A204.1 (cell line): ENCODE data around the gene CYTH3.

Source experiments
- FAIRE-seq: peaks from 2 replicates; lab custom pipeline; 2012; peaks lifted over from hg19 to GRCh38; lab: Jason Lieb, UNC

CYTH3 gene

GRCh38 chr7:6257675-6258074, 14.7 kb downstream of the CYTH3 start:
- no peak for FAIRE-seq

GRCh38 chr7:6256677-6257535, 15.5 kb downstream of the CYTH3 start:
- no peak for FAIRE-seq

- no peak for FAIRE-seq
Measured at GRCh38 chr7:6256109-6256483, 16.3 kb downstream of the CYTH3 start.

GRCh38 chr7:6254866-6255265, 17.6 kb downstream of the CYTH3 start:
- no peak for FAIRE-seq

GRCh38 chr7:6252748-6253147, 19.7 kb downstream of the CYTH3 start:
- no peak for FAIRE-seq

- FAIRE-seq: no peak
Measured at GRCh38 chr7:6252341-6252746, 20.1 kb downstream of the CYTH3 start.

GRCh38 chr7:6251653-6252052, 20.8 kb downstream of the CYTH3 start:
- FAIRE-seq: no peak

GRCh38 chr7:6250364-6250833, 22.0 kb downstream of the CYTH3 start:
- no peak for FAIRE-seq

- no peak for FAIRE-seq
Measured at GRCh38 chr7:6249043-6249442, 23.4 kb downstream of the CYTH3 start.

- no peak for FAIRE-seq
Measured at GRCh38 chr7:6248581-6248980, 23.8 kb downstream of the CYTH3 start.

GRCh38 chr7:6246251-6246917, 26.0 kb downstream of the CYTH3 start:
- no peak for FAIRE-seq

GRCh38 chr7:6244021-6244420, 28.4 kb downstream of the CYTH3 start:
- no peak for FAIRE-seq

- FAIRE-seq: no peak
Measured at GRCh38 chr7:6243168-6243567, 29.3 kb downstream of the CYTH3 start.

- no peak for FAIRE-seq
Measured at GRCh38 chr7:6242561-6242960, 29.9 kb downstream of the CYTH3 start.

- no peak for FAIRE-seq
Measured at GRCh38 chr7:6241607-6241973, 30.8 kb downstream of the CYTH3 start.

GRCh38 chr7:6238309-6238925, 34.0 kb downstream of the CYTH3 start:
- FAIRE-seq: no peak

GRCh38 chr7:6237730-6238129, 34.7 kb downstream of the CYTH3 start:
- no peak for FAIRE-seq

GRCh38 chr7:6237011-6237410, 35.4 kb downstream of the CYTH3 start:
- no peak for FAIRE-seq

GRCh38 chr7:6235029-6235871, 37.2 kb downstream of the CYTH3 start:
- FAIRE-seq: no peak

GRCh38 chr7:6234384-6234783, 38.0 kb downstream of the CYTH3 start:
- no peak for FAIRE-seq

GRCh38 chr7:6232534-6232933, 39.9 kb downstream of the CYTH3 start:
- FAIRE-seq: no peak

- FAIRE-seq: no peak
Measured at GRCh38 chr7:6232116-6232515, 40.3 kb downstream of the CYTH3 start.
